K562 (cell line): Measurements from ENCODE around the gene SH3PXD2B. TPM values are rescaled to one million over a fixed set of nuclear protein-coding genes. Genes with fewer than 3 reads are reported as not detected.

ENCODE experiments used
- BCOR ChIP-seq: fragments of 450-650 bp; IDR thresholded peaks from 2 replicates; pipeline ENCODE4 v1.6.1; 2016
- CEBPB ChIP-seq: fragments of 450-650 bp; IDR thresholded peaks from 2 replicates; pipeline ENCODE4 v1.6.1; 2016; ENCODE audit warnings: missing genetic modification characterization, missing compliant biosample characterization
- ETV1 ChIP-seq: fragments of 450-650 bp; conservative IDR thresholded peaks from 2 replicates; pipeline ENCODE4 v1.6.1; 2016; ENCODE audit warnings: missing genetic modification characterization, control low read depth, low read depth, missing compliant biosample characterization
- HNRNPUL1 ChIP-seq: fragments of 200-400 bp; formaldehyde crosslinking; IDR thresholded peaks from 2 replicates; pipeline ENCODE4 v1.6.1; 2017; ENCODE audit warnings: low read length
- KLF16 ChIP-seq: IDR thresholded peaks from 2 replicates; pipeline ENCODE4 v1.6.1; 2016; ENCODE audit warnings: antibody characterized with exemption
- MGA ChIP-seq: fragments of 450-650 bp; IDR thresholded peaks from 2 replicates; pipeline ENCODE4 v1.6.1; 2016; ENCODE audit warnings: mild to moderate bottlenecking, moderate library complexity
- NR1H2 ChIP-seq: sonication (generic); formaldehyde crosslinking; IDR thresholded peaks from 2 replicates; pipeline ENCODE4 v1.4.0; 2020; ENCODE audit warnings: mild to moderate bottlenecking, missing genetic modification reagents
- PHF8 ChIP-seq: fragments of 200-600 bp; sonication (generic); IDR thresholded peaks from 2 replicates; pipeline ENCODE4 v1.6.1; 2012; ENCODE audit warnings: mixed run types, mild to moderate bottlenecking, inconsistent platforms, low read length, moderate library complexity, borderline replicate concordance
- PML ChIP-seq: IDR thresholded peaks from 2 replicates; pipeline ENCODE4 v1.6.1; 2012; ENCODE audit warnings: low read length, inconsistent platforms
- RAD21 ChIP-seq, 2 experiments: fragments of 250-450 bp in 1 of 2; fragments of 450-650 bp in 1 of 2; sonication (Bioruptor Pico) in 1 of 2; formaldehyde crosslinking in 1 of 2; IDR thresholded peaks in 1 of 2; conservative IDR thresholded peaks in 1 of 2; 2 replicates each; pipeline versions ENCODE4 v1.4.0 to v1.8.0; 2020 to 2022; ENCODE audit warnings: mild to moderate bottlenecking in 2 of 2, moderate library complexity in 1 of 2
- ZBED1 ChIP-seq: IDR thresholded peaks from 2 replicates; pipeline ENCODE4 v1.6.1; 2014
- ZBTB7A ChIP-seq: IDR thresholded peaks from 2 replicates; pipeline ENCODE4 v1.6.1; 2011; ENCODE audit warnings: low read depth, mild to moderate bottlenecking, low read length, moderate library complexity, borderline replicate concordance; ENCODE audit not compliant: control insufficient read depth
- polyA plus RNA-seq, 8 experiments: library from polyadenylated mRNA; depleted of rRNA in 4 of 8; stranded (reverse) in 5 of 8; unstranded in 3 of 8; fragments of >200 nt; fragmentation: Nextera tagmentation in 2 of 8; fragmentation: Illumina TruSeq in 1 of 8; extraction: Ambion mirVana in 2 of 8; extraction: Trizol in 1 of 8; gene quantifications; 2 replicates each; pipeline versions ENCODE4 v1.2.1 to v1.2.3, GENCODE V29; 2011 to 2014; ENCODE audit warnings: inconsistent platforms in 1 of 8, missing spikeins in 1 of 8
- total RNA-seq, 7 experiments: library from RNA; depleted of rRNA in 6 of 7; stranded (reverse); fragments of >200 nt in 6 of 7; fragmentation: Illumina TruSeq in 2 of 7; extraction: Trizol in 2 of 7; gene quantifications; 2 replicates each; pipeline versions ENCODE4 v1.2.1 to v1.2.3, GENCODE V29; 2011 to 2021; ENCODE audit warnings: low replicate concordance in 1 of 7
- TF ChIP-seq, protein P1 (sequence below): sonication (generic); formaldehyde crosslinking; IDR thresholded peaks from 2 replicates; pipeline ENCODE4 v1.8.1; 2022; ENCODE audit warnings: missing genetic modification reagents
- TF ChIP-seq, protein P2 (sequence below): sonication (generic); formaldehyde crosslinking; IDR thresholded peaks from 2 replicates; pipeline ENCODE4 v1.8.0; 2022; ENCODE audit warnings: mild to moderate bottlenecking, missing genetic modification reagents

Gene SH3PXD2B
- total and polyA plus RNA-seq, 9 of the 15 experiments (the other 6 are each of a cell fraction or from before 2014, with no cell fraction given), result 0.04 to 0.66 (median 0.19) TPM

DNA sequence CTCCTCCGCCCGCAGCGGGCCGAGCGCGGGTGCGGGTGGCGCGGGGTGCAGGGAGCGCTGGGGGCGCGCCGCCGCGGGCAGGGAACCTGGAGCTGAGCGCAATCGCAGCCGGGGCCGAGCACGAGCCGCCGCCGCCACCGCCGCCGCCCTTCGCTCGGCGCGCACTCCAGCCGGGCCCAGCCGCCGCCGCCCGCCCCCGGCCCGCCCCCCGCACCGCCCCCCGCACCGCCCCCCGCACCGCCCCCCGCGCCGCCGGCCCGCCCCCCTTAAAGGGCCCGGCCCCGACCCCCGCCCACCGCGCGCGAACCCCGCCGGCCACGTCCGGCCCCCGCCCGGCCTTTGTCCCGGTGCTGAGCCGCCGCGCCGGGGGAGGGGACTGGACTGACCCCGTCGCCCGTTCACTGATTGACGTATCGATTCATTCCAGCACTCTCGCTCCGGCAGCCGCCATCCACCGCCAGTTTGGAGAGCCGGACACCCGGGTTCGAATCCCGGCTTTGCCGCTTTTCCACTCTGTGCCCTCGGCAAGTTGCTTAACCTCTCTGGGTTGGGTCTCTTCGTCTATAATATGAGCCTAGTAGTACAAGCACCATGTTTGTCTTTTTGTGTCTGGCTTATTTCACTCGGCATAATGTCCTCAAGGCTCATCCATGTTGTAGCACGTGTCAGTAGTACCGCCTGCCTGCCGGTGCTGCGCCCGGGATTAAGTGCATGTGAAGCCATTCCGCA, at the start of gene SH3PXD2B (continued):
- TF ChIP-seq MGA, result peak; percentile 80
- no peak for TF ChIP-seq RAD21 (CRISPR knock-in tag; conservative IDR thresholded peaks at IDR 0.05 in 1 of 2, IDR thresholded peaks at IDR 0.05 in 1 of 2)
- TF ChIP-seq PHF8, result 0 out of 2 replicates have a peak, but pooled peaks have one; percentile 16
- TF ChIP-seq ZBTB7A, result peak; percentile 40; the same call in 1 of the 2 replicates
- TF ChIP-seq ZBED1, result no peak
- TF ChIP-seq, protein P1, sequence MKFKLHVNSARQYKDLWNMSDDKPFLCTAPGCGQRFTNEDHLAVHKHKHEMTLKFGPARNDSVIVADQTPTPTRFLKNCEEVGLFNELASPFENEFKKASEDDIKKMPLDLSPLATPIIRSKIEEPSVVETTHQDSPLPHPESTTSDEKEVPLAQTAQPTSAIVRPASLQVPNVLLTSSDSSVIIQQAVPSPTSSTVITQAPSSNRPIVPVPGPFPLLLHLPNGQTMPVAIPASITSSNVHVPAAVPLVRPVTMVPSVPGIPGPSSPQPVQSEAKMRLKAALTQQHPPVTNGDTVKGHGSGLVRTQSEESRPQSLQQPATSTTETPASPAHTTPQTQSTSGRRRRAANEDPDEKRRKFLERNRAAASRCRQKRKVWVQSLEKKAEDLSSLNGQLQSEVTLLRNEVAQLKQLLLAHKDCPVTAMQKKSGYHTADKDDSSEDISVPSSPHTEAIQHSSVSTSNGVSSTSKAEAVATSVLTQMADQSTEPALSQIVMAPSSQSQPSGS (CRISPR knock-in tag), result no peak
- TF ChIP-seq PML, result no peak
- TF ChIP-seq, protein P2, sequence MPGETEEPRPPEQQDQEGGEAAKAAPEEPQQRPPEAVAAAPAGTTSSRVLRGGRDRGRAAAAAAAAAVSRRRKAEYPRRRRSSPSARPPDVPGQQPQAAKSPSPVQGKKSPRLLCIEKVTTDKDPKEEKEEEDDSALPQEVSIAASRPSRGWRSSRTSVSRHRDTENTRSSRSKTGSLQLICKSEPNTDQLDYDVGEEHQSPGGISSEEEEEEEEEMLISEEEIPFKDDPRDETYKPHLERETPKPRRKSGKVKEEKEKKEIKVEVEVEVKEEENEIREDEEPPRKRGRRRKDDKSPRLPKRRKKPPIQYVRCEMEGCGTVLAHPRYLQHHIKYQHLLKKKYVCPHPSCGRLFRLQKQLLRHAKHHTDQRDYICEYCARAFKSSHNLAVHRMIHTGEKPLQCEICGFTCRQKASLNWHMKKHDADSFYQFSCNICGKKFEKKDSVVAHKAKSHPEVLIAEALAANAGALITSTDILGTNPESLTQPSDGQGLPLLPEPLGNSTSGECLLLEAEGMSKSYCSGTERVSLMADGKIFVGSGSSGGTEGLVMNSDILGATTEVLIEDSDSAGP (CRISPR knock-in tag), result peak; percentile 78
- 0 out of 2 replicates have a peak, but pooled peaks have one; percentile 31 for TF ChIP-seq ETV1
- no peak for TF ChIP-seq CEBPB (tag)
- TF ChIP-seq HNRNPUL1, result no peak
- no peak for TF ChIP-seq NR1H2 (CRISPR knock-in tag)
- peak; percentile 59; the same call in 1 of the 2 replicates for TF ChIP-seq BCOR
- TF ChIP-seq KLF16, result no peak
